Transverse colon (tissue), 4 donors: ENCODE measurements around the gene CFAP92. TPM values are rescaled to one million over a fixed set of nuclear protein-coding genes. Genes with fewer than 3 reads are reported as not detected.

ENCODE experiments used
- DNase-seq: peaks from one replicate; pipeline ENCODE4 v3.0.0-alpha.2; 2019
- H3K27ac ChIP-seq, 4 donors: fragments of 200-600 bp; sonication (generic); 2 replicates each; pipeline ENCODE4 v1.5.1; 2016 to 2018; ENCODE audit warnings: inconsistent platforms in 4 of 4
- H3K27me3 ChIP-seq: fragments of 200-600 bp; sonication (generic); 2 replicates; pipeline ENCODE4 v1.5.1; 2017; ENCODE audit warnings: inconsistent platforms
- H3K36me3 ChIP-seq, 4 donors: fragments of 200-600 bp; sonication (generic); 2 replicates each; pipeline ENCODE4 v1.5.1; 2017 to 2019; ENCODE audit warnings: inconsistent platforms in 4 of 4
- H3K4me1 ChIP-seq, 4 donors: fragments of 200-600 bp; sonication (generic); 2 replicates each; pipeline ENCODE4 v1.5.1; 2017 to 2020; ENCODE audit warnings: inconsistent platforms in 4 of 4
- H3K4me3 ChIP-seq, 4 donors: fragments of 200-600 bp; sonication (generic); 1 replicate in 1 of 4; 2 replicates in 3 of 4; pipeline versions ENCODE4 v1.5.1 to v1.6.1; 2017 to 2019; ENCODE audit warnings: inconsistent platforms in 4 of 4
- H3K9me3 ChIP-seq, 2 donors: fragments of 200-600 bp; sonication (generic); 2 replicates each; pipeline ENCODE4 v1.5.1; 2017 to 2019; ENCODE audit warnings: inconsistent platforms in 2 of 2
- EP300 ChIP-seq: sonication (generic); formaldehyde crosslinking; IDR thresholded peaks from one replicate; pipeline ENCODE4 v1.6.1; 2017; ENCODE audit warnings: antibody characterized with exemption, low read depth
- POLR2A ChIP-seq: fragments of 450-650 bp; IDR thresholded peaks from one replicate; pipeline ENCODE4 v1.6.1; 2016; ENCODE audit warnings: antibody characterized with exemption, mild to moderate bottlenecking, moderate library complexity
- POLR2AphosphoS5 ChIP-seq, 3 donors: sonication (generic); formaldehyde crosslinking; IDR thresholded peaks; one replicate each; pipeline ENCODE4 v1.6.1; 2016; ENCODE audit warnings: antibody characterized with exemption in 3 of 3
- WGBS, 2 donors: methylation state at CpG; one replicate each; pipeline ENCODE4 v1.1.5; 2018; ENCODE audit warnings: low coverage in 1 of 2; 5-methylcytosine and 5-hydroxymethylcytosine counted together
- in situ Hi-C, 4 donors: fragments of 200-750 bp; cut with MboI; loops; one replicate each; pipeline versions ENCODE4 v1.15.0 to v1.15.1; 2017; ENCODE audit warnings: low sequenced_read_pairs in 3 of 4, low pct_ligation_motif_present in 1 of 4, low pct_unique_long_range_greater_than_20kb in 1 of 4
- intact Hi-C: fragments of 100-400 bp; cut with DNase I; formaldehyde crosslinking; loops from one replicate; pipeline ENCODE4 v1.15.1; 2023; ENCODE audit warnings: low total_unique reads
- total RNA-seq, 4 donors: library from RNA; depleted of rRNA; stranded (reverse); fragments of >200 nt; gene quantifications; one replicate each; pipeline ENCODE4 v1.1.0, GENCODE V29; 2016
- TF ChIP-seq, protein P1 (sequence below), 5 experiments: fragments of 200-600 bp in 3 of 5; fragments of 450-650 bp in 2 of 5; sonication (generic) in 3 of 5; IDR thresholded peaks; 1 replicate in 2 of 5; 2 replicates in 3 of 5; pipeline ENCODE4 v1.5.1; 2016 to 2017; ENCODE audit warnings: antibody characterized with exemption in 5 of 5, inconsistent platforms in 3 of 5, mild to moderate bottlenecking in 2 of 5, moderate library complexity in 1 of 5

The CFAP92 gene
- total RNA-seq, 4 donors from 2014 or later: 0.95 to 1.2 TPM; not detected in 2

DNA sequence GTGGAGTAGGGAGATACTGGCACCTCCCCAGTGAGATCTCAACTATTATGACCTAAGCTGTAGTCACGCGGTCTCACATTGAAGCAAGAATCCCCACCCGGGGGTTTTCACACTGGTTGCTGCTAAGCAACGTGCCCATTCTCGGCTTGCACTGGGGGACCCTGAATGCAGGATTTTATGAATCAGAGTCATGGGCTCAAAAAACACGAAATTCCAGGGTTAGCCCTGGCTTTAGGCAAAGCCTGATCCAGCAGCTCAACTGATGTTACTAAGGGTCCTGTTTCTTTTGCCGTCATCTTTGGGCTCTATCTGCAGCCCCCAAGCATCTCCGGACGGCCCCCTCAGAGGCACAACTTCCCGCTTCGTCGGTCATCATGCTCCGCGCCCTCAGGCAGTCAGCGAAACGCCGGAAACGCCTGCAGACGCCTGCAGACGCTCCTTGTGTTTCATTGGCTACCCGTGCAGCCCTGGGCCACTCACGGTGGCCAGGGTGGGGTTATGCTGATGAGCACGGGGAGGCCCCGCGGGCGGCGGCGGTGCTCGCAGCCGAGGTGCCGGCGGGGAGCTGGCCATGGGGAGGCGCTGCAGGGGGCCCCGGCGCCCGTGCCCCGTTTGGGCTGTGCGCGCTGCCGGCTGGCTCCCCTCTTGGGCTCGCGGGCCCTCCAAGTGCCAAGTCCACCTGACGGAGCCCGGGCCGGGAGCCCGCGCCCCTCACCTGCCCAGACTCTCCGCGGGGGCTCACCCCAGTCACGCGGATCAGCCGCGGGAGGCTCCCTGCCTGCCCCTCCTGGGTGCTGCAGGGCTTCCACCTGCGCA, 33.1 kb upstream of the CFAP92 start:
- DNase-seq: peak; percentile 94
- Histone ChIP-seq H3K4me3 (peak overlapping the region; percentile 34 to 58 (median 41)), H3K4me1 (peaks cover 0 to 18% (median 13%) of the 10 kb centered on the region in 4 donors), H3K36me3 (no peaks in the 10 kb centered on the region), H3K27me3 (no peaks in the 10 kb centered on the region), H3K9me3 (no peaks in the 10 kb centered on the region), H3K27ac (peak overlapping the region; percentile 71 to 76 (median 74))
- intact Hi-C loops: no loop called here
- WGBS, 2 donors: 11% methylated on average over 30 of the region's 54 CpGs; no CpG with 5 or more reads in 1 of the 2 donors
- TF ChIP-seq EP300: no peak
- TF ChIP-seq, protein P1, sequence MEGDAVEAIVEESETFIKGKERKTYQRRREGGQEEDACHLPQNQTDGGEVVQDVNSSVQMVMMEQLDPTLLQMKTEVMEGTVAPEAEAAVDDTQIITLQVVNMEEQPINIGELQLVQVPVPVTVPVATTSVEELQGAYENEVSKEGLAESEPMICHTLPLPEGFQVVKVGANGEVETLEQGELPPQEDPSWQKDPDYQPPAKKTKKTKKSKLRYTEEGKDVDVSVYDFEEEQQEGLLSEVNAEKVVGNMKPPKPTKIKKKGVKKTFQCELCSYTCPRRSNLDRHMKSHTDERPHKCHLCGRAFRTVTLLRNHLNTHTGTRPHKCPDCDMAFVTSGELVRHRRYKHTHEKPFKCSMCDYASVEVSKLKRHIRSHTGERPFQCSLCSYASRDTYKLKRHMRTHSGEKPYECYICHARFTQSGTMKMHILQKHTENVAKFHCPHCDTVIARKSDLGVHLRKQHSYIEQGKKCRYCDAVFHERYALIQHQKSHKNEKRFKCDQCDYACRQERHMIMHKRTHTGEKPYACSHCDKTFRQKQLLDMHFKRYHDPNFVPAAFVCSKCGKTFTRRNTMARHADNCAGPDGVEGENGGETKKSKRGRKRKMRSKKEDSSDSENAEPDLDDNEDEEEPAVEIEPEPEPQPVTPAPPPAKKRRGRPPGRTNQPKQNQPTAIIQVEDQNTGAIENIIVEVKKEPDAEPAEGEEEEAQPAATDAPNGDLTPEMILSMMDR (IDR thresholded peaks at IDR 0.05): peak; percentile 22 to 78 (median 59)
- peak; percentile 81 to 88 (median 82) for TF ChIP-seq POLR2AphosphoS5 (IDR thresholded peaks at IDR 0.05)
- TF ChIP-seq POLR2A: peak; percentile 64
- in situ Hi-C loops: no loop called here

DNA sequence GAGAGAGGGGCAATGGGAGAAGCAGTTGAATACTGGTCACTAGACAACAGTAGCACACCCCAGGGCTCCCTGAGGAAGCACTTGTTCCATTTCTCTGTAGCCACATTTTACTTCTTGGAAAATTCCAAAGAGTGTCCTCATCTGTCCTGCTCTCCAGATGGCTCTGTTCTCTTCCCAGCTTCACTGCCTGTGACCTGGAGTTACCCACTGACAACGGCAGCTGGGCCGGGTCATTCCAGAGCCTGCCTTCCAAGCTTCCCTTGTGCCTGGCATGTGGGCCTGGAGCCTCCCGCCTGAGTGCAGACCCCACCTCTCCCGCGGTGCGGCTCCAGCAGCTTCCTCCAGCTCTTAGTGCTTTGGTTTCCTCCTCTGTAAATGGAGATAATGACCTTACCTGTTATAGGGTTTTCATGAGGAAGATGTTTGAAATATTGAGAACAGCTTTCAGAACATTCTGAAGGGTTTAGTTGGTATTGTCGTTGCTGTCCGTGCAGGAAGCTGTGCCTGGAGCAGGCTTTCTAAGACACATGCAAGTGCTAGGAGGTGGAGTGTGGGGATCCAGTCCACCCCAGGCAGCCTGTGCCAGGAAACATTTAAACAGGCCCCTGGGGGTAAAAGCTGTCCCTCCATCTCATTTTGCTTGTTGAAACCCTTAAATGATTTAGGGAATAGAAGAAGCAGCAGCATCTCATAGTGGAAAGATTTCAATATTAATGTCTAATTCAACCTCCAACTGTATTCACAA, 32.0 kb upstream of the CFAP92 start:
- Histone ChIP-seq H3K4me3 (no peak overlapping the region), H3K9me3 (no peaks in the 10 kb centered on the region), H3K27me3 (no peaks in the 10 kb centered on the region), H3K27ac (peak overlapping the region; percentile 71 to 76 (median 74)), H3K4me1 (peaks cover 0 to 18% (median 13%) of the 10 kb centered on the region in 4 donors), H3K36me3 (no peaks in the 10 kb centered on the region)
- TF ChIP-seq POLR2AphosphoS5 (IDR thresholded peaks at IDR 0.05) (peak; percentile 55 to 69 (median 60)), POLR2A (no peak)
- WGBS, 2 donors: 70 to 71% methylated on average over 2 to 8 of the region's 8 CpGs
- intact Hi-C loops (no loop called here), in situ Hi-C loops (no loop called here)
- DNase-seq: peak; percentile 40

DNA sequence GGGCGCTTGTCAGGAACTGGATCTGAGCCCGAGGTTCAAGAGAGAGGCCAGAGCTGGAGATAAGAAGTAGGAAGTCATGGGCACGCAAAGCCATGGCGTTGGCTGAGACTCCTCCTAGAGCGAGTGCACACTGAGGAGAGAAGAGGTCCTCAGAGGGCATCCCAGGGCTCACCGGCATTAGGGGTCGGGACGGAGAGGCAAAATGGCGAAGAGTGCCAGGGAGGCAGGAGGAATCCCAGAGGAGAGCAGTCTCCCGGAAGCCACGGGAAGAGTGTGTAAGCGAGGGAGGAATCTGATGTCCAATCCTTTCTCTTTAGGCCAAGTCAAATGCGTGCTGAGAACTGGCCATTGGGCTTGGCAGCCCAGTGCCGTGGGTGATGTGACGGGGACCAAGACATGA, 31.2 kb upstream of the CFAP92 start:
- no peaks in the 10 kb centered on the region for H3K9me3 ChIP-seq
- H3K36me3 ChIP-seq: no peaks in the 10 kb centered on the region
- no peak for DNase-seq
- H3K27me3 ChIP-seq: no peaks in the 10 kb centered on the region
- WGBS, 2 donors: 88 to 91% methylated on average over 11 to 15 of the region's 15 CpGs
- intact Hi-C loops: no loop called here
- H3K4me1 ChIP-seq: peaks cover 0 to 18% (median 13%) of the 10 kb centered on the region in 4 donors
- TF ChIP-seq, protein P1 (IDR thresholded peaks at IDR 0.05): no peak
- no peak for TF ChIP-seq EP300
- TF ChIP-seq POLR2AphosphoS5 (IDR thresholded peaks at IDR 0.05): no peak
- no peak for TF ChIP-seq POLR2A
- in situ Hi-C loops: no loop called here
- H3K27ac ChIP-seq: peak overlapping the region; percentile 36 to 74 (median 70)
- H3K4me3 ChIP-seq: no peak overlapping the region

GRCh38 chr3:129023909-129024308, 30.0 kb upstream of the CFAP92 start:
- in situ Hi-C loops: no loop called here
- no peaks in the 10 kb centered on the region for H3K36me3 ChIP-seq
- DNase-seq: no peak
- no peaks in the 10 kb centered on the region for H3K27me3 ChIP-seq
- intact Hi-C loops: no loop called here
- 46% methylated on average over 2 of the region's 2 CpGs; no CpG with 5 or more reads in 1 of the 2 donors for WGBS, 2 donors
- no peaks in the 10 kb centered on the region for H3K9me3 ChIP-seq
- H3K4me3 ChIP-seq: no peak overlapping the region
- peak overlapping the region; percentile 51 to 71 (median 64) for H3K27ac ChIP-seq
- peaks cover 0 to 18% (median 13%) of the 10 kb centered on the region in 4 donors for H3K4me1 ChIP-seq
- TF ChIP-seq, protein P1 (IDR thresholded peaks at IDR 0.05): peak in 3 of 5 experiments; percentile 10 to 17 (median 12)
- TF ChIP-seq POLR2AphosphoS5 (IDR thresholded peaks at IDR 0.05): no peak
- no peak for TF ChIP-seq POLR2A
- TF ChIP-seq EP300: no peak
